H1 (cell line): Measurements from ENCODE around the gene DIP2C. TPM values are rescaled to one million over a fixed set of nuclear protein-coding genes. Genes with fewer than 3 reads are reported as not detected.

Source experiments
- BACH1 ChIP-seq: IDR thresholded peaks from 2 replicates; pipeline ENCODE4 v1.6.1; 2012; ENCODE audit warnings: low read length, improper control_type of control experiment
- BCL11A ChIP-seq, 2 experiments: IDR thresholded peaks; one replicate each; pipeline ENCODE4 v1.6.1; 2011; ENCODE audit warnings: low read depth in 2 of 2, low read length in 2 of 2, mild to moderate bottlenecking in 2 of 2
- BRCA1 ChIP-seq: IDR thresholded peaks from 2 replicates; pipeline ENCODE4 v1.6.1; 2012; ENCODE audit warnings: low read depth, low read length, improper control_type of control experiment
- CREB1 ChIP-seq: IDR thresholded peaks from 2 replicates; pipeline ENCODE4 v1.6.1; 2012; ENCODE audit warnings: inconsistent platforms
- CTCF ChIP-seq, 3 experiments: IDR thresholded peaks; 1 replicate in 2 of 3; 2 replicates in 1 of 3; pipeline versions ENCODE4 v1.5.1 to v1.6.1; 2011; ENCODE audit warnings: low read length in 3 of 3, mild to moderate bottlenecking in 3 of 3, inconsistent platforms in 2 of 3, low read depth in 1 of 3, moderate library complexity in 1 of 3; ENCODE audit not compliant: insufficient read depth in 1 of 3; ENCODE audit errors: control extremely low read depth in 1 of 3
- EP300 ChIP-seq, 2 experiments: IDR thresholded peaks; 1 replicate in 1 of 2; 2 replicates in 1 of 2; pipeline ENCODE4 v1.6.1; 2011 to 2012; ENCODE audit warnings: low read depth in 2 of 2, low read length in 2 of 2, mild to moderate bottlenecking in 2 of 2, borderline replicate concordance in 1 of 2, inconsistent platforms in 1 of 2, moderate library complexity in 1 of 2
- HDAC6 ChIP-seq: IDR thresholded peaks from one replicate; pipeline ENCODE4 v1.7.1; 2012; ENCODE audit warnings: low read depth, mild to moderate bottlenecking, inconsistent platforms, low read length, moderate library complexity
- JUN ChIP-seq: IDR thresholded peaks from 2 replicates; pipeline ENCODE4 v1.6.1; 2011; ENCODE audit warnings: low read depth, mild to moderate bottlenecking, improper control_type of control experiment, low read length
- JUND ChIP-seq: IDR thresholded peaks from 2 replicates; pipeline ENCODE4 v1.6.1; 2011; ENCODE audit warnings: mild to moderate bottlenecking, improper control_type of control experiment, low read length
- KDM1A ChIP-seq: fragments of 200-600, 300-600 bp; sonication (generic); IDR thresholded peaks from 2 replicates; pipeline ENCODE4 v1.7.1; 2016; ENCODE audit warnings: mild to moderate bottlenecking, low read length, borderline replicate concordance
- KDM4A ChIP-seq: IDR thresholded peaks from one replicate; pipeline ENCODE4 v1.7.1; 2012; ENCODE audit warnings: low read depth, mild to moderate bottlenecking, moderate library complexity, low read length, inconsistent platforms; ENCODE audit not compliant: severe bottlenecking
- MAFK ChIP-seq: IDR thresholded peaks from 2 replicates; pipeline ENCODE4 v1.6.1; 2012; ENCODE audit warnings: low read depth, mild to moderate bottlenecking, improper control_type of control experiment, low read length
- MAX ChIP-seq: IDR thresholded peaks from 2 replicates; pipeline ENCODE4 v1.6.1; 2012; ENCODE audit warnings: inconsistent platforms
- POLR2A ChIP-seq, 2 experiments: IDR thresholded peaks; 1 replicate in 1 of 2; 2 replicates in 1 of 2; pipeline ENCODE4 v1.6.1; 2011; ENCODE audit warnings: low read depth in 2 of 2, low read length in 2 of 2, mild to moderate bottlenecking in 2 of 2; ENCODE audit errors: control extremely low read depth in 1 of 2
- POLR2AphosphoS5 ChIP-seq: IDR thresholded peaks from 2 replicates; pipeline ENCODE4 v1.6.1; 2011; ENCODE audit warnings: low read depth, low read length
- RAD21 ChIP-seq, 2 experiments: IDR thresholded peaks in 1 of 2; conservative IDR thresholded peaks in 1 of 2; 2 replicates each; pipeline ENCODE4 v1.6.1; 2011; ENCODE audit warnings: low read depth in 2 of 2, low read length in 2 of 2, improper control_type of control experiment in 1 of 2, inconsistent platforms in 1 of 2, mild to moderate bottlenecking in 1 of 2, moderate library complexity in 1 of 2
- SAP30 ChIP-seq: fragments of 300-600 bp; sonication (generic); IDR thresholded peaks from 2 replicates; pipeline ENCODE4 v1.7.1; 2012; ENCODE audit warnings: low read length, moderate library complexity, mild to moderate bottlenecking, inconsistent platforms; ENCODE audit not compliant: insufficient read depth, insufficient replicate concordance
- SRF ChIP-seq: IDR thresholded peaks from 2 replicates; pipeline ENCODE4 v1.6.1; 2011; ENCODE audit warnings: mild to moderate bottlenecking, low read depth, low read length, moderate library complexity
- SUZ12 ChIP-seq: fragments of 200-600 bp; sonication (generic); IDR thresholded peaks from 2 replicates; pipeline ENCODE4 v1.6.1; 2012; ENCODE audit warnings: mild to moderate bottlenecking, inconsistent platforms, low read length, moderate library complexity, mixed read lengths
- TAF7 ChIP-seq: optimal IDR thresholded peaks from 2 replicates; pipeline ENCODE3; 2011; ENCODE audit warnings: low read depth, mild to moderate bottlenecking, inconsistent platforms, low read length, moderate library complexity, borderline replicate concordance
- TCF12 ChIP-seq: IDR thresholded peaks from 2 replicates; pipeline ENCODE4 v1.6.1; 2011; ENCODE audit warnings: low read depth, mild to moderate bottlenecking, low read length
- YY1 ChIP-seq: IDR thresholded peaks from 2 replicates; pipeline ENCODE4 v1.6.1; 2011; ENCODE audit warnings: low read depth, mild to moderate bottlenecking, low read length
- ZNF274 ChIP-seq: IDR thresholded peaks from 2 replicates; pipeline ENCODE4 v1.7.0; 2012; ENCODE audit warnings: low read length, borderline replicate concordance; ENCODE audit errors: extremely low read depth
- polyA plus RNA-seq, 7 experiments: library from polyadenylated mRNA; depleted of rRNA in 3 of 7; stranded (reverse) in 5 of 7; unstranded in 2 of 7; fragments of >200 nt in 5 of 7; fragments of 200-250 nt in 2 of 7; gene quantifications; 1 replicate in 5 of 7; 2 replicates in 1 of 7; 4 replicates in 1 of 7; pipeline versions ENCODE4 v1.2.1 to v1.2.3, GENCODE V29; 2011 to 2013; ENCODE audit warnings: missing spikeins in 2 of 7, mixed read lengths in 2 of 7
- total RNA-seq: library from RNA; stranded (reverse); fragmentation: NEBNext Ultra II Directional; extraction: Animal tissue kit (Norgen Biotek cat#: 25700); gene quantifications from 2 replicates; pipeline ENCODE4 v1.2.1, GENCODE V29; 2021

DIP2C gene
- total and polyA plus RNA-seq, 2 of the 8 experiments (the other 6 are each of a cell fraction or from before 2014, with no cell fraction given): 3.8 to 9.3 TPM

- peak in 2 of 3 experiments; percentile 27 to 64; a peak in 3 of 4 replicates for TF ChIP-seq CTCF (IDR thresholded peaks at IDR 0.05; ENCODE audit: control extremely low read depth in 1 of 3, insufficient read depth in 1 of 3, low read depth in 1 of 3, low read length in 3 of 3)
- TF ChIP-seq BRCA1: no peak
- no peak for TF ChIP-seq MAX
- no peak for TF ChIP-seq ZNF274
- peak; percentile 15 to 30; a peak in 3 of 4 replicates for TF ChIP-seq RAD21 (IDR thresholded peaks at IDR 0.05 in 1 of 2, conservative IDR thresholded peaks at IDR 0.05 in 1 of 2; ENCODE audit: low read depth in 2 of 2, low read length in 2 of 2)
- TF ChIP-seq JUN: no peak
- TF ChIP-seq HDAC6: no peak
- TF ChIP-seq SUZ12: no peak
- no peak for TF ChIP-seq CREB1
- TF ChIP-seq SAP30: no peak
- TF ChIP-seq BCL11A (IDR thresholded peaks at IDR 0.05; ENCODE audit: low read depth in 2 of 2, low read length in 2 of 2): no peak
- TF ChIP-seq JUND: no peak
- no peak for TF ChIP-seq TAF7
- no peak for TF ChIP-seq YY1
- TF ChIP-seq EP300 (IDR thresholded peaks at IDR 0.05; ENCODE audit: borderline replicate concordance in 1 of 2, low read depth in 2 of 2, low read length in 2 of 2): no peak
- no peak for TF ChIP-seq TCF12
- TF ChIP-seq SRF: no peak
- no peak for TF ChIP-seq BACH1
- peak; percentile 73 for TF ChIP-seq KDM1A
- TF ChIP-seq POLR2A (IDR thresholded peaks at IDR 0.05; ENCODE audit: control extremely low read depth in 1 of 2, low read depth in 2 of 2, low read length in 2 of 2): no peak
- no peak for TF ChIP-seq MAFK
- TF ChIP-seq POLR2AphosphoS5: no peak
- TF ChIP-seq KDM4A: no peak
Measured at GRCh38 chr10:287814-288213, 401.7 kb downstream of the DIP2C start (continued).
